Mammary microvascular endothelial cell (primary cell): ENCODE data around the gene CLCF1. TPM values are rescaled to one million over a fixed set of nuclear protein-coding genes. Genes with fewer than 3 reads are reported as not detected.

Source experiments
- total RNA-seq: library from RNA; depleted of rRNA; stranded (reverse); fragments of >200 nt; gene quantifications from 2 replicates; pipeline ENCODE4 v1.2.3, GENCODE V29; 2015

CLCF1 gene
- total RNA-seq = 6.3 and 6.8 TPM in 2 replicates

DNA sequence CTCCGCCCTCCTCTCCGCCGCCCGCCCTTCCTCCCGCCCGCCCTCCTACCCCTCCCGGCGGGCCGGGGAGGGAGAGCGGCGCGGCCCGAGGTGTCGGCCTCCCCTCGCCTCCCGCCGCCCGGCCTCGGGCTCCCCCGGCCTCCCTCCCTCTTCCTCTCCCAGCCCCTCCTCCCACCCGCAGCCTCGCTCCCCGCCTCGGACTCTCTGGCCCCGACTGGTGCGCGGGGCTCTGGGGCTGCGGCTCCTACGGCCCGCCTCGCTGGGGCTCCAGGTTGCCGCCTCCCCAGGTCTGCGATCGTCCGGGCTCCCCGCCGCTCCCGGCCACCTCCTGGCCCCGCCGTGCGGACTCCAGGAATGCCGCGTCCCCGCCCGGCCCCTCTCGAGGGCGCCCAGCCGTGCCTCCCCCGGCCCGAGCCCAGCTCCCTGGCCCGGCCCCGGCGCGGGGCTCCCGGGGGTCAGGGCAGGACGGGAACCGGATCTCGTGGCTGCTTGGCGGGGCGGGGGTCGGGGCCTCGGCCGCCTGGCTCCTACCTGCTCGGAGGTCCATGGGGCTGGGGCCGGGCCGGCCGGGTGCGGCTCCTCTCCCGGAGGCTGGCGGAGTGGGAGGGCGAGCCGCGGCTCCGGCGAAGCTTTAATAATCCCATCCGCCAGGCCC, at the start of gene CLCF1:
Gene CLCF1, minus strand, starts transcription at position 606 of the 655 bp plus-strand sequence. Its CDS starts 59 bp downstream, at position 547.

DNA sequence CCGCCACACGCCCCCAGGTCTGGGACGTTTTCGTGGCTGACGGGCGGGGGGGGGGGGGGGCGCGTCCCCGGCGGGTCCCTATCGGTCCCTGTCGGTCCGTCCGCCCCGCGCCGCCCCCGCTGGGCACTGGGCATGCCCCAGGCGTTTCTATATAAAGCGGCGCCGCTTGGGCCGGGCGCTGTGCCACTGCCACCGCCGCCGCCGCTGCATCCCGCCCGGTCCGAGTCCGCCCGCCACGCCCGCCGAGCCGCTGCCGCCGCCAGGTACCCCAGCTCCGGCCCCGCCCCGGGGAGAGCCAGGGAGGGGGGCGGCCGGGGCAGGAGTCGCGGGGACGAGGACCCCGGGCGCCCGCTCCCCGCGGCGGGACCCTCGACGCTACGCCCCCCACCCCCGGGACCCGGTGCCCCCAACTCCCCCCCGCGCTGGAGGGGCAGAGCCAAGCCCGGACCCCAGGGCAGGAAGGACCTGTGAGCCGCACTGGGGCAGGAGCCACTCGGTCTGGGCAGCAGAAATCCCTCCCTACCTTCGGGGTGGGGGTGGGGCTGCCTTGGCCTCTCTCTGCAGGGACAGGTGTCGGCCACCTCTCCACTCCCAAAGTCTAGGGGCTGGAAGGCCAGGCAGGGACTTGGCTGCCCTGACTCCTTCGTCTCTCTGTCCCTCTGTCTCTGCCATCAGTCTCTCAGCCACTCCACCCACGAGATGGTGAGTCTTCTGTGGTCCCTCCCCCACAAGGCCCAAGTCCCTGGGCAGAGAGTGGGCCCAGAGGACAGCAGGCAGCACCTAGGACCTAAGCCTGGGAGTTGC, 42.3 kb upstream of the CLCF1 start, which contains the start of gene CARNS1:
Gene CARNS1, plus strand, starts transcription at position 178 of the 804 bp plus-strand sequence. Its CDS starts 522 bp downstream, at position 700.

DNA sequence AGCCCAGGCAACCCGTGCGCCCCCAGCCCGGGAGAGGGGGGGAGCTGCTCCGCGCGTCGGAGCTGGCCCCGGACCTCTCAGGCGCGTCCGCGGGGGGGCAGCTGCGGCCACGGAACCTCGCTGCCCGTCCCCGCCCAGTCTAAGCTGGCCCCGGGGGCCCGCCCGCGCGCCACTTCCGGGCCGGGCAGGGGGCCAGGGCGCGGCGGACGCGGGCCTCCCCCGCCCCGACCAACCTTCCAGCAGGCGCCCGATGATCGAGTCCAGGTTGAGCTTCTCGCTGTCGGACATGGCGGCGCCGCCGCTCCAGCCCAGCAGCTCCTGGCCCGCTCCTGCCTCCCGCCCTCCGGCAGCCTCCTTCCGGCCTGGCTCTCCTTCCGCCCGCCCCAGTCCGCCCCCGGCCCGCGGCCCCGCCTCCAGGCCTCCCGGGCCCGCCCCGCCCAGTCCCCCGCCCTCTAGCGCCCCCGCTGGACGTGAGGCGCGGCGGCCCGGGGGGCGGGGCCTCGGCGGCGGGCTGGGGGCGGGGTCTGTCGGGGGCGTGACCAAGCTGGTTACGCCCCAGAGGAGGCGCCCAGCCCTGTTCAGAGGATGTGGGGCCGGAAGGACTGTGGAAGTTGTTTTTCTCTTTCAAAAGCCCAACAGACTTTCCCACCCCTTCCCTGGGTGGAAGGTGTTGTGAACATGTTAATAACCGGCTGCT, 28.2 kb upstream of the CLCF1 start, which contains the start of gene PPP1CA:
Gene PPP1CA, minus strand, starts transcription at position 364 of the 697 bp plus-strand sequence. Its CDS starts 76 bp downstream, at position 288.

DNA sequence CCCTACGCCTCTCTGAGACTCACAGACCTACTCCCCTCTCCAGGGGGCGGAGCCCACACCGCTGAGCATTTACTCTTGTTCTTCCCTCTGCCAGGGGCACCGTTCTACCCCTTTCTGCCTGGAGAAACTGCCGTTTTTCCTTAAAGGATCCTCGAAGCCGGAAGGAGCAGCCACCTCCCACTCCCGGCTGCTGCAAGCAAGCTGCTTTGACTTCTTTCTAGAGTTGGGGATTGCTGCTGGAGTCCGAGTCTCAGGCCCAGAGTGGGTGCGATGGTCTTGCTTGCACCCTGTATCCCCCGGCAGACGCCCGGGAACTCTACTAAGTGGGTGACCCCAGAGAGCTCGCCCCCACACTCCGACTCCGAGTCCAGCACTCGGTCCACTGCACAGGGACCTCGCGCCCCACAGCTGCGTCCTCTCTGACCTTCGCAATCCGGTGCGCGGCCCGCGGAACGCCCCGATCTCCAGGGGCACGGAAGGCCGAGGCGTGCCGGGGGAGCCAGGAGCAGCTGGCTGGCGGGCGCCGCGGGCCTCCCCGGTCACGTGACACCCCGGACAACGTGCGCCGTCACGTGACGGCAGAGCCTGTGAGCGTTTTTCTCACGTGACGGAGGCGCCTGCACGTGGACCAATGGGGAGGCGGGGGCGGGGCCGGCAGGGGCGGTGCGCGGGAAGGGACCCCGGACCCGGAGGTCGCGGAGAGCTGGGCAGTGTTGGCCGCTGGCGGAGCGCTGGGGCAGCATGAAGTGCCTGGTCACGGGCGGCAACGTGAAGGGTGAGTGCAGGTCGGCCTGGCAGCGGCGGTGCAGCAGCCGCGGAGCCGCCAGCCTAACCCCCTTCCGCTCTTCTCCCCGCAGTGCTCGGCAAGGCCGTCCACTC, 18.1 kb upstream of the CLCF1 start, which contains the start of gene RAD9A:
Gene RAD9A, plus strand, starts transcription at position 683 of the 879 bp plus-strand sequence. Its CDS starts 59 bp downstream, at position 742.

DNA sequence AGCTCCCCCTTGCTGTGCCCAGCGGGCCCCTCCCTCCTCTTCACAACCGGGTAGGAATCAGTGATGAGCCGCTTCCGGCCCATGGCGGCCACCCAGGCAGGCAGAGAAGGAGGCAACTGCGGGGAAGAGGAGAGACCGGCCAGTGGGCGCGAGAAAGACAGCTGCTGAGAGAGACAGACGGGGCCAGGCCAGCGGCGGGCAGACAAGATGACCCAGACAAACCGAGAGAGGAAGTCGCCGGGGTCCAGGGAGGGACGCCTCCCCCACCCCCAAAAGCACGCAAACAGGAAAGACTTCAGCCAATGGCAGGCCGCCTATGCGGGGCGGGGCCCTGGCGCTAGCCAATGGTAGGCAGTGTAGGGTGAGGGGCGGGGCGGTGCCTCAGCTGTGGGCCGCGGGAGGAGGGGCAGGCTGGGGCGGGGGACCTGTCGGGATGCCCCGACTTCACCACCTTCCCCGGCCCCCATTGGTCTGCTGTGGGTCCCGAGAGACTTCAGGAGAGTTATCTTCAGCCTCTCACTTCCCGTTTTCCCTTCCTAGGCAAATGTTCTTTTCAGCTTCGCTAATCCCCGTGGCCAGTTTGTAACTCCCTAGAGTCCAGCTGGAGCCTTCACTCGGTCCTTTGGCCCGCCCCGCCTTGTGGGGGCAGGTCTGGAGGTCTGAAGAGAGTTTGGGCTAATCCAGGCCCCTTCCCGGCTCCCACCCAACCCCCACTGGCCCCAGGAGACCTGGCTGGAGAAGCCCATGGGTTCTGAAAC, 19.9 kb downstream of the CLCF1 start, which contains the start of gene POLD4:
Gene POLD4, minus strand, starts transcription at position 230 of the 758 bp plus-strand sequence. Its CDS starts 147 bp downstream, at position 83.

Other genes starting within 250 kb of the CLCF1 start
- gene GRK2, start 107.1 kb downstream of the CLCF1 start, total RNA-seq = 43.1 and 47.3 TPM in 2 replicates
- 19.1 and 24.3 TPM in 2 replicates for gene ANKRD13D, start 84.3 kb downstream of the CLCF1 start, total RNA-seq
- gene SSH3, start 70.1 kb downstream of the CLCF1 start, total RNA-seq = 12.5 and 24.0 TPM in 2 replicates
- 89.9 and 100 TPM in 2 replicates for gene POLD4, start 20.1 kb downstream of the CLCF1 start, total RNA-seq
- gene RAD9A, start 18.4 kb upstream of the CLCF1 start, total RNA-seq = 4.6 and 7.9 TPM in 2 replicates
- gene PPP1CA, start 28.3 kb upstream of the CLCF1 start, total RNA-seq = 278 and 283 TPM in 2 replicates
- not detected in 2 replicates for gene TBC1D10C, start 30.5 kb upstream of the CLCF1 start, total RNA-seq
- gene CARNS1, start 42.1 kb upstream of the CLCF1 start, total RNA-seq = not detected in 2 replicates
- gene RPS6KB2, start 54.9 kb upstream of the CLCF1 start, total RNA-seq = 66.0 and 76.4 TPM in 2 replicates
- gene PTPRCAP, start 64.1 kb upstream of the CLCF1 start, total RNA-seq = 0.87 TPM in 1 of 2 replicates, not detected in the other
- gene CORO1B, start 69.9 kb upstream of the CLCF1 start, total RNA-seq = 122 and 126 TPM in 2 replicates
- not detected in 2 replicates for gene GPR152, start 79.1 kb upstream of the CLCF1 start, total RNA-seq
- gene CABP4, start 81.8 kb upstream of the CLCF1 start, total RNA-seq = 2.1 and 3.9 TPM in 2 replicates
- gene TMEM134, start 95.7 kb upstream of the CLCF1 start, total RNA-seq = 51.3 and 70.9 TPM in 2 replicates
- 52.0 and 61.3 TPM in 2 replicates for gene AIP, start 109.4 kb upstream of the CLCF1 start, total RNA-seq
- gene PITPNM1, start 131.8 kb upstream of the CLCF1 start, total RNA-seq = 13.1 and 19.4 TPM in 2 replicates
- gene CDK2AP2, start 134.6 kb upstream of the CLCF1 start, total RNA-seq = 54.0 and 55.4 TPM in 2 replicates
- not detected in 2 replicates for gene CABP2, start 149.8 kb upstream of the CLCF1 start, total RNA-seq
- 761 and 855 TPM in 2 replicates for gene GSTP1, start 210.2 kb upstream of the CLCF1 start, total RNA-seq
- gene NDUFV1, start 233.3 kb upstream of the CLCF1 start, total RNA-seq = 192 TPM in 2 replicates